Caco-2 (cell line): ENCODE data around the gene FN1. TPM values are rescaled to one million over a fixed set of nuclear protein-coding genes. Genes with fewer than 3 reads are reported as not detected.

ENCODE experiments used
- BruUV-seq: library from RNA; stranded (reverse); fragments of 400-500 nt; replicated peaks from 2 replicates; lab custom pipeline; 2021; lab: Mats Ljungman, UMichigan
- CTCF ChIA-PET: fragments of 300-600 bp; sonication (Branson Sonifier 250); formaldehyde crosslinking; loops from one replicate; lab custom pipeline; 2022; ENCODE audit warnings: antibody characterized with exemption; lab: Charles Lee
- POLR2A ChIA-PET: fragments of 300-600 bp; sonication (Branson Sonifier 250); formaldehyde crosslinking; loops from one replicate; lab custom pipeline; 2022; ENCODE audit warnings: antibody characterized with exemption; lab: Charles Lee
- DNase-seq, 2 experiments: peaks; one replicate each; pipeline versions ENCODE4 v3.0.0 to v3.0.0-alpha.2; 2020 to 2022
- H3K27me3 ChIP-seq: replicated peaks from 2 replicates; pipeline ENCODE4 v1.6.0; 2011; ENCODE audit warnings: low read length; ENCODE audit not compliant: control insufficient read depth, insufficient read depth
- H3K36me3 ChIP-seq: 2 replicates; pipeline ENCODE4 v1.5.1; 2011; ENCODE audit warnings: low read length; ENCODE audit not compliant: control insufficient read depth, insufficient read depth
- H3K4me1 ChIP-seq: fragments of 250-450 bp; sonication (Bioruptor Pico); 2 replicates; pipeline ENCODE4 v1.5.1; 2020; ENCODE audit warnings: mild to moderate bottlenecking
- H3K4me3 ChIP-seq: 2 replicates; pipeline ENCODE4 v1.5.1; 2011; ENCODE audit warnings: low read depth, mild to moderate bottlenecking, control low read depth, low read length
- H3K9me3 ChIP-seq: fragments of 250-450 bp; sonication (Bioruptor Pico); 2 replicates; pipeline ENCODE4 v1.5.1; 2020; ENCODE audit warnings: mild to moderate bottlenecking, moderate library complexity
- H3K27ac Mint-ChIP-seq: one replicate; pipeline ENCODE4 v1.8.0; 2022; ENCODE audit warnings: mixed read lengths; ENCODE audit not compliant: unreplicated experiment
- H3K27me3 Mint-ChIP-seq: one replicate; pipeline ENCODE4 v1.8.0; 2022; ENCODE audit warnings: mixed read lengths; ENCODE audit not compliant: insufficient read depth, unreplicated experiment
- H3K36me3 Mint-ChIP-seq: one replicate; pipeline ENCODE4 v1.8.0; 2022; ENCODE audit warnings: mild to moderate bottlenecking, mixed read lengths; ENCODE audit not compliant: insufficient read depth, unreplicated experiment
- H3K4me1 Mint-ChIP-seq: one replicate; pipeline ENCODE4 v1.8.0; 2022; ENCODE audit warnings: low read depth, mixed read lengths; ENCODE audit not compliant: unreplicated experiment
- H3K4me3 Mint-ChIP-seq: one replicate; pipeline ENCODE4 v1.8.0; 2022; ENCODE audit warnings: mild to moderate bottlenecking, moderate library complexity, mixed read lengths; ENCODE audit not compliant: unreplicated experiment
- H3K9me3 Mint-ChIP-seq: one replicate; pipeline ENCODE4 v1.8.0; 2022; ENCODE audit warnings: mixed read lengths; ENCODE audit not compliant: unreplicated experiment
- CTCF ChIP-seq, 2 experiments: fragments of 200-600 bp in 1 of 2; IDR thresholded peaks; 1 replicate in 1 of 2; 2 replicates in 1 of 2; pipeline versions ENCODE4 v1.5.1 to v1.8.0; 2011 to 2022; ENCODE audit warnings: antibody characterized with exemption in 1 of 2, control low read depth in 1 of 2, inconsistent platforms in 1 of 2, low read depth in 1 of 2, low read length in 1 of 2, mild to moderate bottlenecking in 1 of 2, moderate library complexity in 1 of 2; ENCODE audit not compliant: insufficient read depth in 1 of 2, severe bottlenecking in 1 of 2, unreplicated experiment in 1 of 2
- intact Hi-C: fragments of 100-400 bp; cut with micrococcal nuclease; formaldehyde crosslinking; loops from one replicate; pipeline ENCODE4 v1.10.0; 2022; ENCODE audit not compliant: unreplicated experiment
- total RNA-seq: library from RNA; stranded (reverse); gene quantifications from 2 replicates; pipeline ENCODE4 v1.2.3, GENCODE V29; 2022

The FN1 gene
- total RNA-seq, 1 experiment from 2014 or later: 3,805 TPM

GRCh38 chr2:215454519-215455246, 18.8 kb upstream of the FN1 start:
- no peaks in the 10 kb centered on the region for H3K27me3 Mint-ChIP-seq
- H3K27me3 ChIP-seq: no peaks in the 10 kb centered on the region
- CTCF ChIA-PET: interaction anchor here (0.6 to 1.6 kb wide), 4 partner anchors 15 to 414 kb away, joined by 3 to 5 read pairs (median 3); no protein-coding TSS in a partner anchor
- peak in 1 of 2 experiments; percentile 52 for DNase-seq
- POLR2A ChIA-PET: no interaction called here
- H3K36me3 Mint-ChIP-seq: no peaks in the 10 kb centered on the region
- peak; percentile 65 to 73 for TF ChIP-seq CTCF (IDR thresholded peaks at IDR 0.05; ENCODE audit: insufficient read depth in 1 of 2, low read depth in 1 of 2, low read length in 1 of 2, severe bottlenecking in 1 of 2, unreplicated experiment in 1 of 2)
- H3K9me3 Mint-ChIP-seq: peaks cover 15% of the 10 kb centered on the region
- no peaks in the 10 kb centered on the region; the same call in 1 of the 2 replicates for H3K9me3 ChIP-seq
- H3K4me3 ChIP-seq: no peak overlapping the region
- H3K4me1 ChIP-seq: peaks cover 9% of the 10 kb centered on the region; the same call in 1 of the 2 replicates
- no peaks in the 10 kb centered on the region; the same call in 1 of the 2 replicates for H3K36me3 ChIP-seq
- peaks cover 7% of the 10 kb centered on the region for H3K4me1 Mint-ChIP-seq
- intact Hi-C loops: loop anchor here (1.0 to 2.0 kb wide), 7 partner anchors 165 to 466 kb away; no protein-coding TSS in a partner anchor
- H3K4me3 Mint-ChIP-seq: no peak overlapping the region
- H3K27ac Mint-ChIP-seq: no peak overlapping the region
- BruUV-seq: no TSS peak

GRCh38 chr2:215452725-215453124, 16.9 kb upstream of the FN1 start:
- no peaks in the 10 kb centered on the region for H3K36me3 Mint-ChIP-seq
- H3K9me3 ChIP-seq: no peaks in the 10 kb centered on the region; the same call in 1 of the 2 replicates
- ChIA-PET CTCF (no interaction called here), POLR2A (no interaction called here)
- peak overlapping the region; percentile 37 for H3K27ac Mint-ChIP-seq
- no peak for TF ChIP-seq CTCF (IDR thresholded peaks at IDR 0.05; ENCODE audit: insufficient read depth in 1 of 2, low read depth in 1 of 2, low read length in 1 of 2, severe bottlenecking in 1 of 2, unreplicated experiment in 1 of 2)
- no peak overlapping the region for H3K4me3 ChIP-seq
- intact Hi-C loops: no loop called here
- no peaks in the 10 kb centered on the region for H3K27me3 ChIP-seq
- peaks cover 15% of the 10 kb centered on the region for H3K9me3 Mint-ChIP-seq
- BruUV-seq: no TSS peak
- no peaks in the 10 kb centered on the region; the same call in 1 of the 2 replicates for H3K36me3 ChIP-seq
- H3K27me3 Mint-ChIP-seq: no peaks in the 10 kb centered on the region
- peaks cover 21% of the 10 kb centered on the region for H3K4me1 Mint-ChIP-seq
- no peak overlapping the region for H3K4me3 Mint-ChIP-seq
- H3K4me1 ChIP-seq: peaks cover 14% of the 10 kb centered on the region
- no peak for DNase-seq

- BruUV-seq: no TSS peak
- intact Hi-C loops: no loop called here
- Mint-ChIP-seq H3K36me3 (no peaks in the 10 kb centered on the region), H3K4me3 (no peak overlapping the region), H3K9me3 (peaks cover 15% of the 10 kb centered on the region), H3K4me1 (peaks cover 34% of the 10 kb centered on the region), H3K27ac (no peak overlapping the region), H3K27me3 (no peaks in the 10 kb centered on the region)
- Histone ChIP-seq H3K27me3 (no peaks in the 10 kb centered on the region), H3K4me3 (no peak overlapping the region), H3K36me3 (no peaks in the 10 kb centered on the region; the same call in 1 of the 2 replicates), H3K4me1 (peaks cover 28% of the 10 kb centered on the region), H3K9me3 (no peaks in the 10 kb centered on the region; the same call in 1 of the 2 replicates)
- no peak for DNase-seq
- TF ChIP-seq CTCF (IDR thresholded peaks at IDR 0.05; ENCODE audit: insufficient read depth in 1 of 2, low read depth in 1 of 2, low read length in 1 of 2, severe bottlenecking in 1 of 2, unreplicated experiment in 1 of 2): no peak
- POLR2A ChIA-PET: interaction anchor here (0.6 kb wide), 1 partner anchor 321 kb away, joined by 3 read pairs; no protein-coding TSS in a partner anchor
- CTCF ChIA-PET: no interaction called here
Observed at GRCh38 chr2:215451012-215451756, 15.3 kb upstream of the FN1 start.
